Measurements from ENCODE around the gene PRCC.

Gene PRCC

DNA sequence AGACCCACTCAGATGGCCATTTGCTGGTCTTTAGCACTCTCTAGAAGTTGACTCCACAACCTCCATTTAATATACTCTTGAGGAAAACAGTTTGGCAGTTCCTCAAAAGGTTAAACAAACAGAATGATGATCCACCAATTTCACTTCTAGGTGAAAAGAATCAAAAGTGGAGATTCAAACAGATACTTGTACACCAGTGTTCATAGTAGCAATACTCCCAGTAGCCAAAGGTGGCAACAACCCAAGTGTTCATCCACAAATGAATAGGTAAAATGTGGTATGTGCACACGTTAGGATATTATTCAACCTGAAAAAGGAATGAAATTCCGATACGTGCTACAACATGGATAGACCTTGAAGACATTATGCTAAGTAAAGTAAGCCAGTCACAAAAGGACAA, 6.3 kb downstream of the PRCC start:
- Histone ChIP-seq H3K36me3 (peaks cover 18% of the 10 kb centered on the region), H3K9me3 (no peaks in the 10 kb centered on the region), H3K27me3 (no peaks in the 10 kb centered on the region), H3K4me3 (ENCODE audit: low read depth, low read length) (peak overlapping the region; percentile 32), H3K4me1 (peaks cover 14% of the 10 kb centered on the region)
- DNase-seq = no peak
- peak; percentile 28 for TF ChIP-seq CTCF (IDR thresholded peaks at IDR 0.05; ENCODE audit: low read depth, low read length)

GRCh38 chr1:156775799-156776198, 8.5 kb downstream of the PRCC start:
- DNase-seq = no peak
- Histone ChIP-seq H3K4me1 (peaks cover 14% of the 10 kb centered on the region), H3K9me3 (no peaks in the 10 kb centered on the region), H3K36me3 (peaks cover 16% of the 10 kb centered on the region), H3K27me3 (no peaks in the 10 kb centered on the region), H3K4me3 (ENCODE audit: low read depth, low read length) (no peak overlapping the region)
- no peak for TF ChIP-seq CTCF (IDR thresholded peaks at IDR 0.05; ENCODE audit: low read depth, low read length)

DNA sequence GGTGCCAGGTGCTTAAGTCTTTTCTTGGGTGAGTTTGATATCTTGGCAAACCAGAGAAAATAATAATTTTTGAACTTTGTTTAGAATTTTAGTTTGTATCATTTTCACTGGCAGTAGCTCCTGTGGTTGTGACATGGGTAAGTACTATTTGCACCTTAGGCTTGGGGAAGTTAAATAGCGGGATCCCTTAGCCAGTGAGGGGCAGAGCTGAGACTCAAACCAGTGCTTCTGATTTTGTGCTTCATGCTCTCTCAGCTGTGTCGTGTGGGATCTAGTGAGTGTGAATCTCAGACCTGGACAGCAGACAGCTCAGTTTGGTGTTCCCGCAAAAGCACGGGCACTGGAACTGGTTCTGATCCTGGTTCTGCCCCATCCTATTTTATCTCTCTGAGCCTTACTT, 9.6 kb downstream of the PRCC start:
- DNase-seq = no peak
- peaks cover 23% of the 10 kb centered on the region for H3K36me3 ChIP-seq
- H3K9me3 ChIP-seq = no peaks in the 10 kb centered on the region
- no peaks in the 10 kb centered on the region for H3K27me3 ChIP-seq
- no peak overlapping the region for H3K4me3 ChIP-seq (ENCODE audit: low read depth, low read length)
- H3K4me1 ChIP-seq = peaks cover 9% of the 10 kb centered on the region
- no peak for TF ChIP-seq CTCF (IDR thresholded peaks at IDR 0.05; ENCODE audit: low read depth, low read length)

GRCh38 chr1:156777573-156777972, 10.2 kb downstream of the PRCC start:
- peaks cover 29% of the 10 kb centered on the region for H3K36me3 ChIP-seq
- H3K4me3 ChIP-seq (ENCODE audit: low read depth, low read length) = no peak overlapping the region
- DNase-seq = no peak
- H3K4me1 ChIP-seq = peaks cover 9% of the 10 kb centered on the region
- H3K27me3 ChIP-seq = no peaks in the 10 kb centered on the region
- TF ChIP-seq CTCF (IDR thresholded peaks at IDR 0.05; ENCODE audit: low read depth, low read length) = no peak
- no peaks in the 10 kb centered on the region for H3K9me3 ChIP-seq

DNA sequence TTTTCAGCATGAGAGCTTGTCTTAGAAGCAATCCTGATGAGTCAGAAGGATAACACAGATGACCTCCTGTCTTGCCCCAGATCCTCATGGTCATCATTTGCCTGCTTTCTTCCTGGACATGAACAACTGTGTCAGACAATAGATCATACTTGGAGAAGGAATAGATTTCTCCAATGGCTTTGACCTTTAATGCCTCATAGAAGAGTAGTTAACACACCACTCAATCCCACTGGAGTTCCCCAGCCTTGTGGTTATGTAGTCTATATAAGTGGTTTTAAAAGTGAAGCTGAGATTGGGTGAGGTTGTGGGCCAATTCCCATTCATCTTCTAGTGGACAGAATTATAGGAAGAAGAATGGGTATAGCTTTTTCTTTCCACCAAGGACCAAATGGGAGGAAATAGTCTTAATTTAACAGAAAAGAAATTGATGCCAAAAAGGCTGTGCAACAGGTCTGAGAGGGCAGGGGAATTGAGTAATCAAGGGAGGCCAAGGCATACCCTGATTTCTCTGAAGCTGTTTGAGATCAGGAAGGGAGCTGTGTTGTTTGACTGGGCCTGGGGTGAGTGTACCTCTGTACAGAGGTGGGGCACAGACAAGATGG, 14.4 kb downstream of the PRCC start:
- Histone ChIP-seq H3K27me3 (no peaks in the 10 kb centered on the region), H3K4me3 (ENCODE audit: low read depth, low read length) (no peak overlapping the region), H3K4me1 (no peaks in the 10 kb centered on the region; the same call in 1 of the 2 replicates), H3K36me3 (peaks cover 51% of the 10 kb centered on the region), H3K9me3 (no peaks in the 10 kb centered on the region)
- DNase-seq = no peak
- TF ChIP-seq CTCF (IDR thresholded peaks at IDR 0.05; ENCODE audit: low read depth, low read length) = no peak

DNA sequence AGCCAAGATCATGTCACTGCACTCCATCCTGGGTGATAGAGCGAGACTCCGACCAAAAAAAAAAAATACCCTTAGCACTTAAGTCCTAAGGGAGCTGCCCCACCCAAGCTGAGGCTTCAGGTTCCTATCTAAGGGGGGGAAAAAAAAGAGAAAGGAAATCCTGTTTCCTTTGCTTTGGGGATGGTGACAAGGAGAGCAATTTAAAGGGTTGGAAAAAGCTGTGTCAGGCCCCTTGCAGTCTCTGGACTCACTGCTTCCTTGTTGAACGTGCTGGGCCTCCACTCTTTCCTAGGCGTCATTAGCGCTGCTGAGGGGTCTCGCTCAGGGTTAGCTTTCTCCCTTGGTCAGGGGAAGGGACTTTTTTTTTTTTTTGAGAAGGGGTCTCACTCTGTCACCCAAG, 18.1 kb downstream of the PRCC start:
- no peaks in the 10 kb centered on the region for H3K9me3 ChIP-seq
- no peak overlapping the region for H3K4me3 ChIP-seq (ENCODE audit: low read depth, low read length)
- H3K27me3 ChIP-seq = no peaks in the 10 kb centered on the region
- no peaks in the 10 kb centered on the region for H3K4me1 ChIP-seq
- TF ChIP-seq CTCF (IDR thresholded peaks at IDR 0.05; ENCODE audit: low read depth, low read length) = no peak
- DNase-seq = no peak
- H3K36me3 ChIP-seq = peaks cover 76% of the 10 kb centered on the region

Measured in BE2C (cell line).